Smooth muscle cell (in vitro differentiated cells): ENCODE results near the gene RHOU. TPM values are rescaled to one million over a fixed set of nuclear protein-coding genes. Genes with fewer than 3 reads are reported as not detected.

Experiments
- DNase-seq: peaks from one replicate; lab custom pipeline; 2025; ENCODE audit not compliant: unreplicated experiment; lab: John Stamatoyannopoulos, UW
- H2AFZ ChIP-seq: fragments of 200-600 bp; sonication (generic); 2 replicates; pipeline ENCODE4 v1.6.0; 2016; ENCODE audit warnings: antibody characterized with exemption, low read depth, mild to moderate bottlenecking
- H3F3A ChIP-seq: fragments of 200-600 bp; sonication (generic); 2 replicates; pipeline ENCODE4 v1.6.0; 2017; ENCODE audit warnings: antibody characterized with exemption, low read depth
- H3K27ac ChIP-seq: fragments of 200-600 bp; sonication (generic); 2 replicates; pipeline ENCODE4 v1.5.1; 2016; ENCODE audit warnings: low read depth, mild to moderate bottlenecking
- H3K27me3 ChIP-seq: fragments of 200-600 bp; sonication (generic); 2 replicates; pipeline ENCODE4 v1.6.1; 2016; ENCODE audit warnings: low read depth, mild to moderate bottlenecking
- H3K36me3 ChIP-seq: fragments of 200-600 bp; sonication (generic); 2 replicates; pipeline ENCODE4 v1.5.1; 2016; ENCODE audit warnings: low read depth
- H3K4me1 ChIP-seq: fragments of 200-600 bp; sonication (generic); 2 replicates; pipeline ENCODE4 v1.5.1; 2016; ENCODE audit warnings: low read depth
- H3K4me2 ChIP-seq: fragments of 200-600 bp; sonication (generic); 2 replicates; pipeline ENCODE4 v1.6.0; 2016; ENCODE audit warnings: mild to moderate bottlenecking
- H3K4me3 ChIP-seq: fragments of 200-600 bp; sonication (generic); 2 replicates; pipeline ENCODE4 v1.5.1; 2016; ENCODE audit warnings: mild to moderate bottlenecking
- H3K79me2 ChIP-seq: fragments of 200-600 bp; sonication (generic); 2 replicates; pipeline ENCODE4 v1.6.0; 2016; ENCODE audit warnings: low read depth, mild to moderate bottlenecking
- H3K9ac ChIP-seq: fragments of 200-600 bp; sonication (generic); 2 replicates; pipeline ENCODE4 v1.6.0; 2016; ENCODE audit warnings: low read depth
- H3K9me3 ChIP-seq: fragments of 200-600 bp; sonication (generic); replicated peaks from 2 replicates; pipeline ENCODE4 v1.5.1; 2016; ENCODE audit warnings: low read depth
- H4K20me1 ChIP-seq: fragments of 200-600 bp; sonication (generic); 2 replicates; pipeline ENCODE4 v1.6.0; 2016; ENCODE audit warnings: low read depth
- WGBS: methylation state at CpG from one replicate; pipeline ENCODE4 v1.1.7; 2016; ENCODE audit warnings: low lambda C conversion rate; 5-methylcytosine and 5-hydroxymethylcytosine counted together
- polyA plus RNA-seq: library from polyadenylated mRNA; unstranded; fragments of >200 nt; fragmentation: Nextera tagmentation; extraction: Ambion mirVana; gene quantifications from 2 replicates; pipeline ENCODE4 v1.2.1, GENCODE V29; 2016
- total RNA-seq: library from RNA; depleted of rRNA; stranded (reverse); fragments of >200 nt; gene quantifications from 2 replicates; pipeline ENCODE4 v1.2.3, GENCODE V29; 2014
- TF ChIP-seq, protein P1 (sequence below): fragments of 200-600 bp; sonication (generic); IDR thresholded peaks from 2 replicates; pipeline ENCODE4 v1.5.1; 2017; ENCODE audit warnings: borderline replicate concordance, mild to moderate bottlenecking, antibody characterized with exemption; ENCODE audit not compliant: insufficient read depth, poor library complexity, severe bottlenecking

Gene RHOU
- total and polyA plus RNA-seq, 2 experiments from 2014 or later = 25.8 to 50.6 TPM

DNA sequence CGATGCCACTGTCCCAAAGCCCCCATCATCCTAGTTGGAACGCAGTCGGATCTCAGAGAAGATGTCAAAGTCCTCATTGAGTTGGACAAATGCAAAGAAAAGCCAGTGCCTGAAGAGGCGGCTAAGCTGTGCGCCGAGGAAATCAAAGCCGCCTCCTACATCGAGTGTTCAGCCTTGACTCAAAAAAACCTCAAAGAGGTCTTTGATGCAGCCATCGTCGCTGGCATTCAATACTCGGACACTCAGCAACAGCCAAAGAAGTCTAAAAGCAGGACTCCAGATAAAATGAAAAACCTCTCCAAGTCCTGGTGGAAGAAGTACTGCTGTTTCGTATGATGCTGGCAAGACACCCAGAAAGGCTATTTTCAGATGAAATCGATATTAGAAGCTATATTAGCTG lies 8.1 kb downstream of the RHOU start:
- Histone ChIP-seq H3K9ac (no peak overlapping the region), H4K20me1 (peaks cover 52% of the 10 kb centered on the region), H2AFZ (no peak overlapping the region), H3F3A (peaks cover 46% of the 10 kb centered on the region), H3K79me2 (peaks cover 46% of the 10 kb centered on the region), H3K27ac (no peak overlapping the region), H3K4me2 (no peak overlapping the region), H3K9me3 (no peaks in the 10 kb centered on the region), H3K27me3 (no peaks in the 10 kb centered on the region), H3K4me1 (peaks cover 11% of the 10 kb centered on the region), H3K36me3 (no peaks in the 10 kb centered on the region), H3K4me3 (no peak overlapping the region)
- no peak for DNase-seq
- TF ChIP-seq, protein P1, sequence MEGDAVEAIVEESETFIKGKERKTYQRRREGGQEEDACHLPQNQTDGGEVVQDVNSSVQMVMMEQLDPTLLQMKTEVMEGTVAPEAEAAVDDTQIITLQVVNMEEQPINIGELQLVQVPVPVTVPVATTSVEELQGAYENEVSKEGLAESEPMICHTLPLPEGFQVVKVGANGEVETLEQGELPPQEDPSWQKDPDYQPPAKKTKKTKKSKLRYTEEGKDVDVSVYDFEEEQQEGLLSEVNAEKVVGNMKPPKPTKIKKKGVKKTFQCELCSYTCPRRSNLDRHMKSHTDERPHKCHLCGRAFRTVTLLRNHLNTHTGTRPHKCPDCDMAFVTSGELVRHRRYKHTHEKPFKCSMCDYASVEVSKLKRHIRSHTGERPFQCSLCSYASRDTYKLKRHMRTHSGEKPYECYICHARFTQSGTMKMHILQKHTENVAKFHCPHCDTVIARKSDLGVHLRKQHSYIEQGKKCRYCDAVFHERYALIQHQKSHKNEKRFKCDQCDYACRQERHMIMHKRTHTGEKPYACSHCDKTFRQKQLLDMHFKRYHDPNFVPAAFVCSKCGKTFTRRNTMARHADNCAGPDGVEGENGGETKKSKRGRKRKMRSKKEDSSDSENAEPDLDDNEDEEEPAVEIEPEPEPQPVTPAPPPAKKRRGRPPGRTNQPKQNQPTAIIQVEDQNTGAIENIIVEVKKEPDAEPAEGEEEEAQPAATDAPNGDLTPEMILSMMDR = no peak
- WGBS = 94% methylated on average over 13 of the region's 13 CpGs

DNA sequence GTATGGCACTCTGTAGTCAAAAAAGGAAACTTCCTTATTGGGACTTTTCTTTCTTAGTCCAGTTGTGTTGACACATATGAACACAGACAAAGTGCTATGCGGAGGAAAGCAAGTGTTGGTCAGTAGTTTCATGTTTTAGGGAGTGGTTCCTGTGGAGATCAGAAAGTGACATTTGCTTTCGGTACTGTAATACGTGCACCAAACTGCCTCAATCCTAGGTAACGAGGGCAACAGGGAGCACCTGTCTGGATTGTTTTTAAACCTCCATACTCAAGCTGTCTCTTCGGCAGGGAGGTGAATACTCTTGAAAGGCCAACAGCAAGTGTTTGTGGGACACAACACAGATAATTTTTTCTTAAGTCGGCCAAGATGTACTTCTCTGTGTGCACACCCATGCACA lies 9.1 kb downstream of the RHOU start:
- no peak overlapping the region for H3K4me2 ChIP-seq
- TF ChIP-seq, protein P1 = no peak
- H3K4me1 ChIP-seq = peaks cover 10% of the 10 kb centered on the region
- DNase-seq = no peak
- H3K9me3 ChIP-seq = no peaks in the 10 kb centered on the region
- 85% methylated on average over 6 of the region's 6 CpGs for WGBS
- H3K27me3 ChIP-seq = no peaks in the 10 kb centered on the region
- H3K9ac ChIP-seq = no peak overlapping the region
- no peak overlapping the region for H3K27ac ChIP-seq
- peaks cover 41% of the 10 kb centered on the region for H3F3A ChIP-seq
- H4K20me1 ChIP-seq = peaks cover 42% of the 10 kb centered on the region
- H3K79me2 ChIP-seq = peaks cover 36% of the 10 kb centered on the region
- no peak overlapping the region for H2AFZ ChIP-seq
- H3K36me3 ChIP-seq = no peaks in the 10 kb centered on the region
- no peak overlapping the region for H3K4me3 ChIP-seq

DNA sequence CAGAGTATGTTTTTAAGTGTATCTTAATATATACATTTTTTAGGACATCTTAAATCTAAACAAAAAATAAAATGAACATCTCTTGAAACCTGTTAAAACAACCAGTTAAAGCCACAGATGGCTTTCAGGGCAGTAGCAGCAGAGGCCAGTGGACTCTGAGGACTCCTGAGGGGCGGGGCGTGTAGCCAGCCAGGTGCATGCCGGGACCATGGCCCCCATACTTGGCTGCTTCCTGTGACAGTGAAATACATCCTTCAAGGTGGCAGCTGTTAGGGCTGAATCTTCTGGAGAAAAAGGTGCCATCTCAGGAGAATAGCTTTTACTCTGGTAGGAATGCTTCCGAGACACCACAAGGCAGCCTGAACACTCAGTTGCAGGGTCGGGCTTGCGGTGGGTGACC lies 9.6 kb downstream of the RHOU start:
- Histone ChIP-seq H4K20me1 (peaks cover 37% of the 10 kb centered on the region), H3K4me1 (peaks cover 4% of the 10 kb centered on the region), H3K79me2 (peaks cover 31% of the 10 kb centered on the region), H3K9me3 (no peaks in the 10 kb centered on the region), H2AFZ (no peak overlapping the region), H3F3A (peaks cover 41% of the 10 kb centered on the region), H3K4me3 (no peak overlapping the region), H3K27me3 (no peaks in the 10 kb centered on the region), H3K36me3 (no peaks in the 10 kb centered on the region), H3K9ac (no peak overlapping the region), H3K4me2 (no peak overlapping the region), H3K27ac (peak overlapping the region; percentile 22)
- DNase-seq = no peak
- 96% methylated on average over 6 of the region's 6 CpGs for WGBS
- TF ChIP-seq, protein P1 = no peak

DNA sequence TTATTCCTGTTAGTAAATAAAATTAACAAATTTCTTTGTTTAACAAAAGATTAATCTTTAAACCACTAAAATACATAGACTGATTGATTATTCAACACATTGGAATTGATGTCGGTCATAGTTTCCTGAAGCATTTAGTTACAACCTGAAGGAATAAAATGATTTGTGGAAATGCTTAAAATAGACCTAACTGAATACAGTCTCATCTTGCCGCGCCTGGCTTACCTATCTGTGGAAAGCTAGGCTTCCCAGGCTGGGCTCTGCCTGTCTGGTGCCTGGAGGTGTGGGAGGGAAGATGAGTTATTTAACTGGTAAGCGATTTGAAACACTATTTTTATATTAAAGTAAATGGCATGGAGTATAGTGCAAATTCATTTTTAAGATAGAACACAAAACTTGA lies 10.2 kb downstream of the RHOU start:
- 94% methylated on average over 4 of the region's 4 CpGs for WGBS
- Histone ChIP-seq H4K20me1 (peaks cover 31% of the 10 kb centered on the region), H3K4me3 (no peak overlapping the region)

More for the DNA sequence above, 10.2 kb downstream of the RHOU start:
- H3K9me3 ChIP-seq = no peaks in the 10 kb centered on the region
- H3K36me3 ChIP-seq = no peaks in the 10 kb centered on the region
- H2AFZ ChIP-seq = no peak overlapping the region
- TF ChIP-seq, protein P1 = no peak
- H3K9ac ChIP-seq = no peak overlapping the region
- H3K4me1 ChIP-seq = no peaks in the 10 kb centered on the region
- peak overlapping the region; percentile 22 for H3K27ac ChIP-seq
- H3K4me2 ChIP-seq = no peak overlapping the region
- H3F3A ChIP-seq = peaks cover 40% of the 10 kb centered on the region
- H3K79me2 ChIP-seq = peaks cover 25% of the 10 kb centered on the region
- H3K27me3 ChIP-seq = no peaks in the 10 kb centered on the region
- DNase-seq = no peak
